GM12878 (cell line): Measurements from ENCODE around the gene NEURL4. TPM values are rescaled to one million over a fixed set of nuclear protein-coding genes. Genes with fewer than 3 reads are reported as not detected.
A peak's percentile ranks its signal among the peaks of the same experiment; 100 is the strongest.

Experiments
- ATAC-seq: fragments of 200-7000 bp; cut with Tn5 transposase; 3 replicates; pipeline ENCODE4 v1.9.1; 2020; ENCODE audit warnings: mild to moderate bottlenecking, moderate library complexity
- BruUV-seq: library from RNA; stranded (reverse); fragments of 400-500 nt; replicated peaks from 2 replicates; lab custom pipeline; 2021; lab: Mats Ljungman, UMichigan
- CTCF ChIA-PET: fragments of 300-600 bp; sonication (Branson Sonifier 250); formaldehyde crosslinking; extraction: SDS; loops from one replicate; lab custom pipeline; 2021; ENCODE audit warnings: inconsistent platforms; lab: Yijun Ruan, JAX
- POLR2A ChIA-PET: fragments of 350-600 bp; formaldehyde crosslinking; extraction: SDS; loops from one replicate; lab custom pipeline; 2021; ENCODE audit warnings: inconsistent platforms; lab: Charles Lee
- RAD21 ChIA-PET: fragments of 300-600 bp; sonication (Branson Sonifier 250); formaldehyde crosslinking; loops from one replicate; lab custom pipeline; 2023; ENCODE audit warnings: antibody characterized with exemption; ENCODE audit not compliant: unreplicated experiment; lab: Charles Lee
- SMC1A ChIA-PET: fragments of 300-600 bp; sonication (Branson Sonifier 250); formaldehyde crosslinking; loops from one replicate; lab custom pipeline; 2023; ENCODE audit not compliant: unreplicated experiment, uncharacterized antibody; lab: Charles Lee
- DNase-seq: peaks from one replicate; pipeline ENCODE4 v3.0.0-alpha.2; 2011; ENCODE audit warnings: low read depth, low spot score
- FAIRE-seq: peaks from 3 replicates; lab custom pipeline; 2011; peaks lifted over from hg19 to GRCh38; lab: Jason Lieb, UNC
- H2AFZ ChIP-seq: 2 replicates; pipeline ENCODE4 v1.6.0; 2011; ENCODE audit warnings: low read depth, low read length, control low read depth; ENCODE audit not compliant: control insufficient read depth
- H3K27ac ChIP-seq: 2 replicates; pipeline ENCODE4 v1.5.1; 2011; ENCODE audit warnings: control low read depth; ENCODE audit not compliant: control insufficient read depth, insufficient read depth
- H3K27me3 ChIP-seq, 2 experiments: replicated peaks in 1 of 2; 2 replicates each; pipeline versions ENCODE4 v1.6.0 to v1.6.1; 2011; ENCODE audit warnings: low read length in 1 of 2; ENCODE audit not compliant: control insufficient read depth in 2 of 2, insufficient read depth in 2 of 2
- H3K36me3 ChIP-seq, 2 experiments: 2 replicates each; pipeline ENCODE4 v1.5.1; 2011; ENCODE audit warnings: low read length in 1 of 2; ENCODE audit not compliant: control insufficient read depth in 2 of 2, insufficient read depth in 2 of 2
- H3K4me1 ChIP-seq: 2 replicates; pipeline ENCODE4 v1.6.1; 2011; ENCODE audit warnings: mild to moderate bottlenecking, low read length, moderate library complexity, mixed read lengths; ENCODE audit not compliant: control insufficient read depth, insufficient read depth
- H3K4me2 ChIP-seq: 2 replicates; pipeline ENCODE4 v1.6.0; 2011; ENCODE audit warnings: control low read depth; ENCODE audit not compliant: control insufficient read depth, insufficient read depth
- H3K4me3 ChIP-seq: fragments of 200-600 bp; sonication (generic); 2 replicates; pipeline ENCODE4 v1.5.1; 2016
- H3K79me2 ChIP-seq: 2 replicates; pipeline ENCODE4 v1.6.0; 2011; ENCODE audit warnings: low read length; ENCODE audit not compliant: control insufficient read depth, insufficient read depth
- H3K9ac ChIP-seq: 2 replicates; pipeline ENCODE4 v1.8.0; 2011; ENCODE audit warnings: low read length, control low read depth, mixed read lengths; ENCODE audit not compliant: control insufficient read depth, insufficient read depth
- H3K9me3 ChIP-seq: replicated peaks from 3 replicates; pipeline ENCODE4 v1.5.1; 2011; ENCODE audit warnings: mild to moderate bottlenecking, low read length; ENCODE audit not compliant: control insufficient read depth, insufficient read depth
- H4K20me1 ChIP-seq: 2 replicates; pipeline ENCODE4 v1.6.0; 2011; ENCODE audit not compliant: control insufficient read depth, insufficient read depth
- CBX3 ChIP-seq: fragments of 200-600 bp; sonication (generic); IDR thresholded peaks from 2 replicates; pipeline ENCODE4 v1.6.1; 2016; ENCODE audit warnings: low read depth, borderline replicate concordance
- CHD1 ChIP-seq: IDR thresholded peaks from 2 replicates; pipeline ENCODE4 v1.6.1; 2012; ENCODE audit warnings: low read depth, low read length, improper control_type of control experiment
- GATAD2B ChIP-seq: fragments of 450-650 bp; conservative IDR thresholded peaks from 2 replicates; pipeline ENCODE4 v1.6.1; 2017; ENCODE audit warnings: low read depth, mild to moderate bottlenecking, moderate library complexity
- JUNB ChIP-seq: IDR thresholded peaks from 2 replicates; pipeline ENCODE4 v1.6.1; 2016; ENCODE audit warnings: antibody characterized with exemption, mild to moderate bottlenecking
- MTA2 ChIP-seq: fragments of 450-650 bp; IDR thresholded peaks from 2 replicates; pipeline ENCODE4 v1.6.1; 2016; ENCODE audit warnings: low read depth, mild to moderate bottlenecking, moderate library complexity
- TCF7 ChIP-seq: IDR thresholded peaks from 2 replicates; pipeline ENCODE4 v1.6.1; 2014; ENCODE audit warnings: antibody characterized with exemption, borderline replicate concordance
- ZNF217 ChIP-seq: fragments of 450-650 bp; IDR thresholded peaks from 2 replicates; pipeline ENCODE4 v1.6.1; 2017; ENCODE audit warnings: antibody characterized with exemption, mild to moderate bottlenecking
- ZNF274 ChIP-seq: IDR thresholded peaks from one replicate; pipeline ENCODE4 v1.8.0; 2011; ENCODE audit not compliant: insufficient read length, insufficient read depth
- WGBS: methylation state at CpG from one replicate; pipeline ENCODE4 v1.1.6; 2016; ENCODE audit warnings: low lambda C conversion rate; ENCODE audit not compliant: insufficient replicate concordance, insufficient coverage; ENCODE audit errors: missing lambda C conversion rate; 5-methylcytosine and 5-hydroxymethylcytosine counted together
- in situ Hi-C: fragments of 300-500 bp; cut with MboI; formaldehyde crosslinking; loops from 9 replicates; pipeline ENCODE4 v1.14.3; 2018; ENCODE audit warnings: mixed read lengths
- intact Hi-C: fragments of 100-400 bp; cut with micrococcal nuclease; formaldehyde crosslinking; loops from one replicate; pipeline ENCODE4 v1.14.2; 2022; ENCODE audit not compliant: unreplicated experiment
- polyA plus RNA-seq, 11 experiments: library from polyadenylated mRNA; depleted of rRNA in 4 of 11; unstranded in 6 of 11; stranded (reverse) in 5 of 11; fragments of >200 nt; fragmentation: Nextera tagmentation in 4 of 11; fragmentation: Illumina TruSeq in 1 of 11; extraction: Ambion mirVana in 4 of 11; extraction: Trizol in 1 of 11; gene quantifications; 1 replicate in 1 of 11; 2 replicates in 10 of 11; pipeline versions ENCODE4 v1.2.1 to v1.2.3, GENCODE V29; 2011 to 2016; ENCODE audit warnings: inconsistent platforms in 2 of 11, missing spikeins in 2 of 11, low read depth in 1 of 11
- total RNA-seq, 4 experiments: library from RNA; depleted of rRNA in 3 of 4; stranded (reverse); fragments of >200 nt in 3 of 4; fragmentation: Illumina TruSeq in 1 of 4; extraction: Trizol in 1 of 4; gene quantifications; 2 replicates each; pipeline versions ENCODE4 v1.2.1 to v1.2.3, GENCODE V29; 2013 to 2021
- TF ChIP-seq, protein P1 (sequence below): fragments of 450-650 bp; IDR thresholded peaks from 2 replicates; pipeline ENCODE4 v1.6.1; 2017; ENCODE audit warnings: mild to moderate bottlenecking
- TF ChIP-seq, protein P2 (sequence below): fragments of 450-650 bp; IDR thresholded peaks from 2 replicates; pipeline ENCODE4 v1.6.1; 2017; ENCODE audit warnings: antibody characterized with exemption, mild to moderate bottlenecking, moderate library complexity
- TF ChIP-seq, protein P3 (sequence below): IDR thresholded peaks from 2 replicates; pipeline ENCODE4 v1.6.1; 2011; ENCODE audit warnings: low read depth, mild to moderate bottlenecking, low read length, moderate library complexity, borderline replicate concordance; ENCODE audit errors: extremely low read depth

The NEURL4 gene
- total and polyA plus RNA-seq, 10 of the 15 experiments (the other 5 are each of a cell fraction or from before 2014, with no cell fraction given): 0.03 to 41.9 (median 10.0) TPM

DNA sequence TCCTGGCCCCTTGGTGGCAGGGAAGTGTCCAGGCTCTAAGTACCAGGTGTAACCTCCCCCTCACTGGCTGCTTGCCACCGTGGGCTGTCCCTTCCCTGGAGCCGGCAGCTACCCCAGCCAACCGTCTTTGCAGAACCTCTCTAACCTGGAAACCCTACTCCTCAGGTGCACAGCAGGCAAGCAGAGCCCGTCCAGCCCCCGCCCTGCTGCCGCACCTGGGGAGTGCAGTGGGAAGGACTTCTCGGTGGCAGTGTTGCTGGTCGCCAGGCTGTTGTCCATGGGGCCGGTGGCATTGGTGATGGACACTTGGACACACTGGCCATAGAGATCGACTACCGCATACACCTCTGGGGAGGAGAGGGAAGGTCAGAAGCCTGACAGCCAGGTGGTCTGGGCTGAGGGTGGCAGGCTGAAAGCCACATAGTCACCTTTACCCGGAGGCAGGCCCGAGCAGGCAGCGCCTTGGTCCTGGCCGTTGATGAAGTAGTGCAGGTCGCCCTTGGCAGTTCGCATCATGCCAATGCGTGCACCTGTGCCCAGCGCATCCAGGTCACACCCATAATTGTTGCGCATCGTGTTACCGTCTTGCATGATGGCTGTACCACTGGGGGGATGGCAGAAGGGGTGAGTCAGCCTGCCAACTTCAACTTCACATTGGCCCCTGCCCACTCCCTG lies 6.5 kb downstream of the NEURL4 start (continued):
- TF ChIP-seq JUNB (no peak), TCF7 (no peak), GATAD2B (no peak), CBX3 (no peak)
- TF ChIP-seq, protein P1, sequence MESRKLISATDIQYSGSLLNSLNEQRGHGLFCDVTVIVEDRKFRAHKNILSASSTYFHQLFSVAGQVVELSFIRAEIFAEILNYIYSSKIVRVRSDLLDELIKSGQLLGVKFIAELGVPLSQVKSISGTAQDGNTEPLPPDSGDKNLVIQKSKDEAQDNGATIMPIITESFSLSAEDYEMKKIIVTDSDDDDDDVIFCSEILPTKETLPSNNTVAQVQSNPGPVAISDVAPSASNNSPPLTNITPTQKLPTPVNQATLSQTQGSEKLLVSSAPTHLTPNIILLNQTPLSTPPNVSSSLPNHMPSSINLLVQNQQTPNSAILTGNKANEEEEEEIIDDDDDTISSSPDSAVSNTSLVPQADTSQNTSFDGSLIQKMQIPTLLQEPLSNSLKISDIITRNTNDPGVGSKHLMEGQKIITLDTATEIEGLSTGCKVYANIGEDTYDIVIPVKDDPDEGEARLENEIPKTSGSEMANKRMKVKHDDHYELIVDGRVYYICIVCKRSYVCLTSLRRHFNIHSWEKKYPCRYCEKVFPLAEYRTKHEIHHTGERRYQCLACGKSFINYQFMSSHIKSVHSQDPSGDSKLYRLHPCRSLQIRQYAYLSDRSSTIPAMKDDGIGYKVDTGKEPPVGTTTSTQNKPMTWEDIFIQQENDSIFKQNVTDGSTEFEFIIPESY: no peak
- TF ChIP-seq, protein P2, sequence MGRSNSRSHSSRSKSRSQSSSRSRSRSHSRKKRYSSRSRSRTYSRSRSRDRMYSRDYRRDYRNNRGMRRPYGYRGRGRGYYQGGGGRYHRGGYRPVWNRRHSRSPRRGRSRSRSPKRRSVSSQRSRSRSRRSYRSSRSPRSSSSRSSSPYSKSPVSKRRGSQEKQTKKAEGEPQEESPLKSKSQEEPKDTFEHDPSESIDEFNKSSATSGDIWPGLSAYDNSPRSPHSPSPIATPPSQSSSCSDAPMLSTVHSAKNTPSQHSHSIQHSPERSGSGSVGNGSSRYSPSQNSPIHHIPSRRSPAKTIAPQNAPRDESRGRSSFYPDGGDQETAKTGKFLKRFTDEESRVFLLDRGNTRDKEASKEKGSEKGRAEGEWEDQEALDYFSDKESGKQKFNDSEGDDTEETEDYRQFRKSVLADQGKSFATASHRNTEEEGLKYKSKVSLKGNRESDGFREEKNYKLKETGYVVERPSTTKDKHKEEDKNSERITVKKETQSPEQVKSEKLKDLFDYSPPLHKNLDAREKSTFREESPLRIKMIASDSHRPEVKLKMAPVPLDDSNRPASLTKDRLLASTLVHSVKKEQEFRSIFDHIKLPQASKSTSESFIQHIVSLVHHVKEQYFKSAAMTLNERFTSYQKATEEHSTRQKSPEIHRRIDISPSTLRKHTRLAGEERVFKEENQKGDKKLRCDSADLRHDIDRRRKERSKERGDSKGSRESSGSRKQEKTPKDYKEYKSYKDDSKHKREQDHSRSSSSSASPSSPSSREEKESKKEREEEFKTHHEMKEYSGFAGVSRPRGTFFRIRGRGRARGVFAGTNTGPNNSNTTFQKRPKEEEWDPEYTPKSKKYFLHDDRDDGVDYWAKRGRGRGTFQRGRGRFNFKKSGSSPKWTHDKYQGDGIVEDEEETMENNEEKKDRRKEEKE: no peak
- TF ChIP-seq, all 136 proteins: peak for 0

DNA sequence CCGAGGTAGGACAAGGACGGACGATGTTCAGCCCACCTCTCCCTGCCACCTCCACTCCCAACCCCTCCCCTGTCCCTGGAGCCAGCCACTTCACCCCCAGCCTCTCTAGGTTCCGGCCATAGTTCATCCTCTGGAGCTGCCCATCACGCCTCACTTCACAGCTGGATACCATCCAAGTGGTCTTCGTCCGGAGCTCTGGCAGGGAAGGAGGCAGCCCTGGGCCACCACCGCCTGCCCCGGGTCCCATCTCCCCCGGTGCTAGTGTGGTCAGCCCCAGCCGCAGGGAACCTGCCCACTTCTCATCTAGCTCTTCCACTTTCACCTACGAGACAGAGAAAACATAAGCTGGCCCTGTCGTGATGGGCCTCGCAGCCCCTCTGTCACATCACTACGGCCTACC lies 7.7 kb downstream of the NEURL4 start:
- DNase-seq: no peak
- Histone ChIP-seq H3K79me2 (no peaks in the 10 kb centered on the region), H3K4me3 (no peak overlapping the region), H3K9ac (no peak overlapping the region), H4K20me1 (no peaks in the 10 kb centered on the region), H3K36me3 (peaks cover 9 to 43% of the 10 kb centered on the region in 2 experiments), H3K4me1 (no peaks in the 10 kb centered on the region), H3K9me3 (no peaks in the 10 kb centered on the region), H3K27me3 (no peaks in the 10 kb centered on the region), H2AFZ (no peak overlapping the region), H3K27ac (no peak overlapping the region), H3K4me2 (no peak overlapping the region)
- ChIA-PET SMC1A (no interaction called here), RAD21 (no interaction called here), POLR2A (no interaction called here), CTCF (interaction anchor here (0.7 to 2.7 kb wide), 7 partner anchors 8 to 41 kb away, joined by 3 to 9 read pairs (median 3); partner anchors contain the start of gene TMEM95)
- in situ Hi-C loops (no loop called here), intact Hi-C loops (no loop called here)
- no peak for FAIRE-seq
- BruUV-seq: TSS peak; percentile 39
- WGBS: 92% methylated on average over 15 of the region's 15 CpGs
- ATAC-seq: no peak
- TF ChIP-seq ZNF217 (no peak), ZNF274 (no peak), MTA2 (no peak), CHD1 (no peak)
- TF ChIP-seq, protein P3, sequence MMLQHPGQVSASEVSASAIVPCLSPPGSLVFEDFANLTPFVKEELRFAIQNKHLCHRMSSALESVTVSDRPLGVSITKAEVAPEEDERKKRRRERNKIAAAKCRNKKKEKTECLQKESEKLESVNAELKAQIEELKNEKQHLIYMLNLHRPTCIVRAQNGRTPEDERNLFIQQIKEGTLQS: no peak
- TF ChIP-seq, protein P1: no peak
